MM.1S (cell line): Measurements from ENCODE around the gene CRTC3.
A peak's percentile ranks its signal among the peaks of the same experiment; 100 is the strongest.

ENCODE experiments used
- DNase-seq: peaks from one replicate; pipeline ENCODE4 v3.0.0-alpha.2; 2015
- H2AFZ ChIP-seq: fragments of 300-600 bp; sonication (generic); 2 replicates; pipeline ENCODE4 v1.6.0; 2016; ENCODE audit warnings: antibody characterized with exemption, low read length
- H3F3A ChIP-seq: fragments of 300-600 bp; sonication (generic); 2 replicates; pipeline ENCODE4 v1.6.1; 2016; ENCODE audit warnings: mild to moderate bottlenecking, antibody characterized with exemption, low read length, moderate library complexity, mixed read lengths; ENCODE audit not compliant: insufficient read depth
- H3K27ac ChIP-seq: fragments of 300-600 bp; sonication (generic); 2 replicates; pipeline ENCODE4 v1.5.1; 2016; ENCODE audit warnings: mild to moderate bottlenecking, low read length
- H3K27me3 ChIP-seq: fragments of 300-600 bp; sonication (generic); replicated peaks from 2 replicates; pipeline ENCODE4 v1.6.0; 2016; ENCODE audit warnings: low read length; ENCODE audit not compliant: insufficient read depth
- H3K36me3 ChIP-seq: fragments of 300-600 bp; sonication (generic); replicated peaks from 2 replicates; pipeline ENCODE4 v1.6.1; 2016; ENCODE audit warnings: mild to moderate bottlenecking, low read length, mixed read lengths; ENCODE audit not compliant: insufficient read depth
- H3K4me1 ChIP-seq: fragments of 300-600 bp; sonication (generic); 2 replicates; pipeline ENCODE4 v1.6.1; 2016; ENCODE audit warnings: low read length, mixed read lengths
- H3K4me2 ChIP-seq: fragments of 300-600 bp; sonication (generic); 2 replicates; pipeline ENCODE4 v1.6.0; 2016; ENCODE audit warnings: low read depth, low read length
- H3K4me3 ChIP-seq: fragments of 300-600 bp; sonication (generic); 2 replicates; pipeline ENCODE4 v1.5.1; 2016; ENCODE audit warnings: low read length, mixed read lengths
- H3K79me2 ChIP-seq: fragments of 300-600 bp; sonication (generic); 2 replicates; pipeline ENCODE4 v1.6.1; 2016; ENCODE audit warnings: mixed run types, low read length, mixed read lengths
- H3K9ac ChIP-seq: fragments of 300-600 bp; sonication (generic); 2 replicates; pipeline ENCODE4 v1.6.1; 2016; ENCODE audit warnings: low read length, mixed read lengths
- H3K9me2 ChIP-seq: fragments of 300-600 bp; sonication (generic); replicated peaks from 2 replicates; pipeline ENCODE4 v1.6.1; 2016; ENCODE audit warnings: mild to moderate bottlenecking, low read length, mixed read lengths; ENCODE audit not compliant: insufficient read depth
- H3K9me3 ChIP-seq: fragments of 300-600 bp; sonication (generic); replicated peaks from 2 replicates; pipeline ENCODE4 v1.6.1; 2016; ENCODE audit warnings: mild to moderate bottlenecking, low read length, mixed read lengths; ENCODE audit not compliant: insufficient read depth
- H4K20me1 ChIP-seq: fragments of 300-600 bp; sonication (generic); 2 replicates; pipeline ENCODE4 v1.6.1; 2016; ENCODE audit warnings: mild to moderate bottlenecking, low read length, moderate library complexity, mixed read lengths; ENCODE audit not compliant: insufficient read depth
- CTCF ChIP-seq: fragments of 300-600 bp; sonication (generic); IDR thresholded peaks from 2 replicates; pipeline ENCODE4 v1.5.1; 2016; ENCODE audit warnings: antibody characterized with exemption, low read length, mixed read lengths
- EZH2 ChIP-seq: fragments of 300-600 bp; sonication (generic); optimal IDR thresholded peaks from 2 replicates; pipeline ENCODE3; 2017; ENCODE audit warnings: low read depth, mild to moderate bottlenecking, antibody characterized with exemption, low read length, mixed read lengths
- EZH2phosphoT487 ChIP-seq: fragments of 300-600 bp; sonication (generic); IDR thresholded peaks from 2 replicates; pipeline ENCODE4 v1.6.1; 2018; ENCODE audit warnings: antibody characterized with exemption, low read length

The CRTC3 gene, protein sequence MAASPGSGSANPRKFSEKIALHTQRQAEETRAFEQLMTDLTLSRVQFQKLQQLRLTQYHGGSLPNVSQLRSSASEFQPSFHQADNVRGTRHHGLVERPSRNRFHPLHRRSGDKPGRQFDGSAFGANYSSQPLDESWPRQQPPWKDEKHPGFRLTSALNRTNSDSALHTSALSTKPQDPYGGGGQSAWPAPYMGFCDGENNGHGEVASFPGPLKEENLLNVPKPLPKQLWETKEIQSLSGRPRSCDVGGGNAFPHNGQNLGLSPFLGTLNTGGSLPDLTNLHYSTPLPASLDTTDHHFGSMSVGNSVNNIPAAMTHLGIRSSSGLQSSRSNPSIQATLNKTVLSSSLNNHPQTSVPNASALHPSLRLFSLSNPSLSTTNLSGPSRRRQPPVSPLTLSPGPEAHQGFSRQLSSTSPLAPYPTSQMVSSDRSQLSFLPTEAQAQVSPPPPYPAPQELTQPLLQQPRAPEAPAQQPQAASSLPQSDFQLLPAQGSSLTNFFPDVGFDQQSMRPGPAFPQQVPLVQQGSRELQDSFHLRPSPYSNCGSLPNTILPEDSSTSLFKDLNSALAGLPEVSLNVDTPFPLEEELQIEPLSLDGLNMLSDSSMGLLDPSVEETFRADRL

DNA sequence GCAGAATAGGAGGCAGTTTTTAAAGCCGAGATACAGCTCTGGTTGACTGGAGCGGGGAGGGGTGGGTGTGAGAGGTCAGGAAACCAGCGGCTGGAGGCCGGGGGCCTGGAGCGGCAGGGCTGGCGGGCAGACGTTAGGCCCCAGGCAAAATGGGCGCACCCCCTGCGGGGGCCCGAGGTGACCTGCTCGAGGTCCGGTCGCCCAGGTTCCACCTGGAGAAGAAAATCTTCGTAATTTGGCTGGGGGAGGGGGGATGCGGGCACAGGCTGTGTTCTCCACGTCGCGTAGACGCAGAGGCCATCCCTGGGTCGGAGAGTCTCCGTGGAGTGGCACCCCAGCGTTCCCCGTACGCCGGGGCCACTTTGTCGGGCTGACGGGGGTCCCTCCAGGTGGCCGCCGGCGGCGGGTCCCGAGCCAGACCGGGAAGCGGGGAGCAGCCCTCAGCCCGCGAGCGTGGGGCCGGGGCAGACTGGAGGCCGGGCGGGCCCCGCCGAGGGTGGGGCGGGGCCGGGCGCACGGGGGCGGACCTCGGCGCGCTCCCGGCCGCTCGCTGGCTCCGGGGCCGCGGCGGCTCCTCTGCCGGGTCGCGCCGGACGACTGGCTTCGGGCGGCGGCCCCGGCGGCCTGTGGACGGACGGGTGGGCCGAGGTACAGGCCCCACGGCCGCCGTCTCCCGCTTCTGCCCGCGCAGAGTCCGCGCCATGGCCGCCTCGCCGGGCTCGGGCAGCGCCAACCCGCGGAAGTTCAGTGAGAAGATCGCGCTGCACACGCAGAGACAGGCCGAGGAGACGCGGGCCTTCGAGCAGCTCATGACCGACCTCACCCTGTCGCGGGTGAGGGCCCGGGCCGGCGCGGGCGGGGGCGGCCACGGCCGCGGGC lies at the start of gene CRTC3:
CRTC3 (plus strand) TSS at position 553 of the 879 bp plus-strand sequence; CDS start at position 702, 149 bp downstream.
- H3K9me2 ChIP-seq = no peaks in the 10 kb centered on the region
- H3K4me2 ChIP-seq = peak within 1 kb of the TSS; percentile 92
- DNase-seq = peak; percentile 59
- no peak for TF ChIP-seq CTCF
- no peak for TF ChIP-seq EZH2phosphoT487
- TF ChIP-seq EZH2 = no peak
- peak within 1 kb of the TSS; percentile 70 for H3K4me3 ChIP-seq
- H2AFZ ChIP-seq = peak within 1 kb of the TSS; percentile 95
- H3K36me3 ChIP-seq = no peaks in the 10 kb centered on the region
- H3K27me3 ChIP-seq = no peaks in the 10 kb centered on the region
- H3K4me1 ChIP-seq = peaks cover 12% of the 10 kb centered on the region
- H4K20me1 ChIP-seq = no peaks in the 10 kb centered on the region
- peaks cover 33% of the 10 kb centered on the region for H3K79me2 ChIP-seq
- H3F3A ChIP-seq = peaks cover 3% of the 10 kb centered on the region
- peak within 1 kb of the TSS; percentile 63 for H3K9ac ChIP-seq
- no peaks in the 10 kb centered on the region for H3K9me3 ChIP-seq
- no peak within 1 kb of the TSS for H3K27ac ChIP-seq

DNA sequence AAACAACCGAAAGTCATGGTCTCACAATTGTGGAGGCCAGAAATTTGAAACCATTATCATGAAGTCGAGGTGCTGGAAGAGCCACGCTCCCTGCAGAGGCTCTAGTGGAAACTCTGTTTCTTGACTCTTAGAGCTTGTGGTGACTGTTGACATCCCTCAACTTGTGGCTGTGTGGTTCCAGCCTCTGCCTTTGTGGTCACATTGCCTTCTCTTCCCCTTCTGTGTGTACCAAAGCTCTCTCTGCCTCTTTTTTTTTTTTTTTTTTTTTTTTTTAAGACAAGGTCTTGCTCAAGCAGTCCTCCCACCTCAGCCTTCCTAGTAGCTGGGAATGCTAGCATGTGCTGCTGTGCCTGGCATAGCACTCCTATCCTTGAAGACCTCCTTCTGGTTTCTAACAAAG lies 48.7 kb upstream of the CRTC3 start:
- H3F3A ChIP-seq = no peaks in the 10 kb centered on the region
- H2AFZ ChIP-seq = no peak overlapping the region
- no peaks in the 10 kb centered on the region for H3K79me2 ChIP-seq
- no peaks in the 10 kb centered on the region for H3K4me1 ChIP-seq
- H3K9me3 ChIP-seq = no peaks in the 10 kb centered on the region
- H4K20me1 ChIP-seq = no peaks in the 10 kb centered on the region
- no peak overlapping the region for H3K9ac ChIP-seq
- H3K9me2 ChIP-seq = no peaks in the 10 kb centered on the region
- peaks cover 12% of the 10 kb centered on the region; the same call in 1 of the 2 replicates for H3K36me3 ChIP-seq
- no peaks in the 10 kb centered on the region for H3K27me3 ChIP-seq
- no peak for TF ChIP-seq EZH2phosphoT487
- no peak for TF ChIP-seq EZH2
- no peak for TF ChIP-seq CTCF
- H3K4me3 ChIP-seq = no peak overlapping the region
- no peak for DNase-seq
- H3K27ac ChIP-seq = no peak overlapping the region
- no peak overlapping the region for H3K4me2 ChIP-seq

- TF ChIP-seq EZH2phosphoT487 = no peak
- TF ChIP-seq EZH2 = no peak
- TF ChIP-seq CTCF = peak; percentile 66
- no peaks in the 10 kb centered on the region for H3F3A ChIP-seq
- no peak overlapping the region for H3K9ac ChIP-seq
- no peak overlapping the region for H3K4me3 ChIP-seq
- DNase-seq = peak; percentile 50
- no peaks in the 10 kb centered on the region for H3K9me2 ChIP-seq
- H3K79me2 ChIP-seq = no peaks in the 10 kb centered on the region
- H3K27me3 ChIP-seq = no peaks in the 10 kb centered on the region
- H3K4me2 ChIP-seq = no peak overlapping the region
- peaks cover 20% of the 10 kb centered on the region; the same call in 1 of the 2 replicates for H3K36me3 ChIP-seq
- no peaks in the 10 kb centered on the region for H4K20me1 ChIP-seq
- H2AFZ ChIP-seq = no peak overlapping the region
- no peaks in the 10 kb centered on the region for H3K9me3 ChIP-seq
- no peaks in the 10 kb centered on the region for H3K4me1 ChIP-seq
- H3K27ac ChIP-seq = no peak overlapping the region
Measured at GRCh38 chr15:90482124-90483011, 47.4 kb upstream of the CRTC3 start.
